ENCODE results near the gene VPS37D.
"Not testable (repeated sequence)": the region's sequence is repeated elsewhere in the genome, so short reads cannot be mapped to it uniquely, and the experiment has no call there.

VPS37D gene

GRCh38 chr7:73659983-73660382, 7.6 kb upstream of the VPS37D start:
- TF ChIP-seq, protein P1, sequence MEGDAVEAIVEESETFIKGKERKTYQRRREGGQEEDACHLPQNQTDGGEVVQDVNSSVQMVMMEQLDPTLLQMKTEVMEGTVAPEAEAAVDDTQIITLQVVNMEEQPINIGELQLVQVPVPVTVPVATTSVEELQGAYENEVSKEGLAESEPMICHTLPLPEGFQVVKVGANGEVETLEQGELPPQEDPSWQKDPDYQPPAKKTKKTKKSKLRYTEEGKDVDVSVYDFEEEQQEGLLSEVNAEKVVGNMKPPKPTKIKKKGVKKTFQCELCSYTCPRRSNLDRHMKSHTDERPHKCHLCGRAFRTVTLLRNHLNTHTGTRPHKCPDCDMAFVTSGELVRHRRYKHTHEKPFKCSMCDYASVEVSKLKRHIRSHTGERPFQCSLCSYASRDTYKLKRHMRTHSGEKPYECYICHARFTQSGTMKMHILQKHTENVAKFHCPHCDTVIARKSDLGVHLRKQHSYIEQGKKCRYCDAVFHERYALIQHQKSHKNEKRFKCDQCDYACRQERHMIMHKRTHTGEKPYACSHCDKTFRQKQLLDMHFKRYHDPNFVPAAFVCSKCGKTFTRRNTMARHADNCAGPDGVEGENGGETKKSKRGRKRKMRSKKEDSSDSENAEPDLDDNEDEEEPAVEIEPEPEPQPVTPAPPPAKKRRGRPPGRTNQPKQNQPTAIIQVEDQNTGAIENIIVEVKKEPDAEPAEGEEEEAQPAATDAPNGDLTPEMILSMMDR (IDR thresholded peaks at IDR 0.05; ENCODE audit: low read depth, low read length), result no peak
- no peak overlapping the region for H3K4me3 ChIP-seq (ENCODE audit: low read depth, low read length)

GRCh38 chr7:73660594-73660993, 7.0 kb upstream of the VPS37D start:
- not testable (repeated sequence) for H3K4me3 ChIP-seq (ENCODE audit: low read depth, low read length)

DNA sequence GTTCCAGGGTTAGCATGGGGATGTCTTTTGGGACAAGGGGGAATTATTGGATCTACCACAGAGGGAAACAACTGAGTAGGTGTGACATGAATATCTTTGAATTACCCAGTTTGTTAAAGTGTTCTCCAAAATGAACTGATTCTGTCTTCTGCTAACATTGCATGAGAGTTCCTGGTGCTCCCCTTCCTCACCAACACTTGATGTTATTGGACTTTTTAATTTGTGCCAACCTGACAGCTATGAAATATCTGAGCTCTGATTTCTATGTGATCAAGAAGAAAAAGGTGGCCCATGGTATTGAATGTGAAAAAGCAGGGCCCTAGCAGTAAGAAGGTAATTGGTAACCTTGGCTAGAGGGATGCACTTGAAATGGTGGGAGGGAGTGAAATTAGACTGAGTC, 4.6 kb upstream of the VPS37D start:
- no peak overlapping the region for H3K4me3 ChIP-seq (ENCODE audit: low read depth, low read length)
- TF ChIP-seq, protein P1 (IDR thresholded peaks at IDR 0.05; ENCODE audit: low read depth, low read length), result no peak

- H3K4me3 ChIP-seq (ENCODE audit: low read depth, low read length), result peak overlapping the region; percentile 78
- TF ChIP-seq, protein P1 (IDR thresholded peaks at IDR 0.05; ENCODE audit: low read depth, low read length), result no peak
These were observed 663 bp downstream of the VPS37D start for GRCh38 chr7:73668103-73668885.

- H3K4me3 ChIP-seq (ENCODE audit: low read depth, low read length), result peak overlapping the region; percentile 78
These were observed 1.2 kb downstream of the VPS37D start for GRCh38 chr7:73668886-73669230.

GRCh38 chr7:73669288-73669701, 1.7 kb downstream of the VPS37D start:
- TF ChIP-seq, protein P1 (IDR thresholded peaks at IDR 0.05; ENCODE audit: low read depth, low read length), result no peak
- H3K4me3 ChIP-seq (ENCODE audit: low read depth, low read length), result peak overlapping the region; percentile 78; the same call in 1 of the 2 replicates

More at GRCh38 chr7:73668886-73669230, 1.2 kb downstream of the VPS37D start:
- TF ChIP-seq, protein P1 (IDR thresholded peaks at IDR 0.05; ENCODE audit: low read depth, low read length), result no peak

DNA sequence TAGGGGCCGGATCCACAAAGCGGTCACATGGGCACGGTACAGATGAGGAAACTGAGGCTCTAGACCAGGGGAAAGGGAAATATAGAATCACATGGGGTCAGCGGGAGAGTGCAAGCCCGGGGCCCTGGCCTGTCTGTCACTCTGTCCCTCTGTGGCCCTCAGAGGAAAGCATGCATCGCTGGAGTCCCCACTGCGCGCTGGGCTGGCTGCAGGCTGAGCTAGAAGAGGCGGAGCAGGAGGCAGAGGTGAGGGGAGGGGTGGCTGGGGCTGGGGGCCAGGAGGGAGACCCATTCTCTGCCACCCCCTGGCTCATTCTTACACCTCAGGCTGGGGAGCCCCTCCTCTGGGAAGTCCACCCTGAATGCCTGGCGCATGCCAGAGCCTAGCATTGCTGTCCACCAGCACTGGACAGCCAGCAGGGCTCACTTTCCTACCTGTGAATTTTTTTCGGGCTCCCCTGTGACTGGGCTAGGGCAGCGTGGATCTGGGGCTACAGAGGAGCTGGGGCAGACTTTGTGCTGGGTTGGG, 2.3 kb downstream of the VPS37D start:
- TF ChIP-seq, protein P1 (IDR thresholded peaks at IDR 0.05; ENCODE audit: low read depth, low read length), result no peak
- H3K4me3 ChIP-seq (ENCODE audit: low read depth, low read length), result no peak overlapping the region
